ENCODE measurements around the gene LIMA1. TPM values are rescaled to one million over a fixed set of nuclear protein-coding genes. Genes with fewer than 3 reads are reported as not detected.

LIMA1 gene
- total RNA-seq, 4 donors from 2014 or later, result 7.4 to 24.5 (median 8.8) TPM

DNA sequence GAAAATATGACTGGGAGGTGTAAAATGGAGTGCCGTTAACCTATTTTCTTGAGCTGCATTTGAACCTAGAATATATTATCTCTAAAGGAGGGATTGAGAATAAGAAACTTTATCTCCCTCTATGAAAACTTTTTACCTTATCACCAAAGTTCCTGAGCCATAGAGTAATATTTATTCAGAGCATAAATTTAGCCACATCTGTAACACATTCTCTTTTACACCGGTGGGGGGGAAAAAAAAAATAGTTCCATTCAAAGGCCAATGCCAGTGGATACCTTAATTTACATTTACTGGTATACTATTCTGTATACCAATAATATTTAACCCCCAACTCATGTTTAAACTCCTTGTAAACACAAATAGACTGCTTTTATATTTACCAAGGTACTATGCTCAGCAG is 137.9 kb downstream of the LIMA1 start:
- no peaks in the 10 kb centered on the region for H3K27me3 ChIP-seq
- no peak overlapping the region for H3K27ac ChIP-seq
- in situ Hi-C loops (cut with MboI; ENCODE audit: low sequenced_read_pairs in 4 of 4) (no loop called here), intact Hi-C loops (cut with DNase I; ENCODE audit: low total_unique reads) (no loop called here)
- no peaks in the 10 kb centered on the region for H3K9me3 ChIP-seq
- no peak for DNase-seq
- H3K36me3 ChIP-seq, result peaks cover 0 to 18% of the 10 kb centered on the region in 2 donors
- no peak overlapping the region for H3K4me3 ChIP-seq
- ATAC-seq, result no peak
- TF ChIP-seq CTCF (IDR thresholded peaks at IDR 0.05 in 4 of 5, conservative IDR thresholded peaks at IDR 0.05 in 1 of 5), result no peak
- TF ChIP-seq POLR2A (IDR thresholded peaks at IDR 0.05), result no peak
- H3K4me1 ChIP-seq, result peaks cover 5 to 6% of the 10 kb centered on the region in 2 donors

- Histone ChIP-seq H3K36me3 (peaks cover 0 to 25% of the 10 kb centered on the region in 2 donors), H3K4me3 (no peak overlapping the region), H3K9me3 (no peaks in the 10 kb centered on the region), H3K4me1 (no peaks in the 10 kb centered on the region), H3K27ac (no peak overlapping the region), H3K27me3 (no peaks in the 10 kb centered on the region)
- no peak for DNase-seq
- intact Hi-C loops (cut with DNase I; ENCODE audit: low total_unique reads), result no loop called here
- no peak for ATAC-seq
- in situ Hi-C loops (cut with MboI; ENCODE audit: low sequenced_read_pairs in 4 of 4), result no loop called here
- TF ChIP-seq CTCF (IDR thresholded peaks at IDR 0.05 in 4 of 5, conservative IDR thresholded peaks at IDR 0.05 in 1 of 5), result no peak
- TF ChIP-seq POLR2A (IDR thresholded peaks at IDR 0.05), result no peak
These were observed 140.3 kb downstream of the LIMA1 start for GRCh38 chr12:50142993-50143392.

DNA sequence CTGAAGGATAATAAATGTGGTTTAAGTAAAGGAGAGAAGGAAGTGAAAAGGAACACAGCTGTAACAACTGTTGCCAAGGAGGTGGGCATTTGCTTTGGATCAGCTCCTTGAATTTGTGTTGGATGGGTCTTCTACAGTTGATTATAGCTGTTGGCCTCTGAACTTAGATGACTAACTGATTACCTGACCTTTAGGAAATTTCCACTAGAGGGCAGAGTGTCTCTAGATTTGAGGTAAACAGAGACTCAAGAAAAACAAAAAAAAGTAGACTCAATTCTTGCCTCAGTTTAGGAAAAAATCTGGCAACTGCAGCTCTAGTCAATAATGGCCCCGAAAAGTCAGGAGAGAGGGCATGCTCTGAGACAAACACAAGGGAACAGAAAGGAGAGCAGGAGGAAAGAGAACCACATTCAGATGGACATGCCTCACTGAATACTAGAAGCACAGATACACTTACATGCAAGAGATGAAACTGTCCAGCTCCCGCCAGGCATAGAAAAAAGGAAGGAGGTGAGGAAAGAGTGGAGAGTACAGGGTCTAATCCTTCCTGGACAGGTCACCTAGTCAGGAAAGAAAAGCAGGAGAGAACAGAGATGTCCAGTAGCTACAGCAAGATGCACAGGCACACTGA is 150.7 kb downstream of the LIMA1 start:
- in situ Hi-C loops (cut with MboI; ENCODE audit: low sequenced_read_pairs in 4 of 4), result no loop called here
- Histone ChIP-seq H3K9me3 (no peaks in the 10 kb centered on the region), H3K27ac (peak overlapping the region in 1 of 4 donors; percentile 19), H3K36me3 (peaks cover 3 to 75% of the 10 kb centered on the region in 2 donors), H3K4me1 (no peaks in the 10 kb centered on the region), H3K4me3 (no peak overlapping the region), H3K27me3 (no peaks in the 10 kb centered on the region)
- intact Hi-C loops (cut with DNase I; ENCODE audit: low total_unique reads), result no loop called here
- peak in 1 of 2 donors; percentile 45 for ATAC-seq
- no peak for DNase-seq
- TF ChIP-seq CTCF (IDR thresholded peaks at IDR 0.05 in 4 of 5, conservative IDR thresholded peaks at IDR 0.05 in 1 of 5), result peak in 3 of 5 experiments; percentile 40 to 60 (median 41)
- no peak for TF ChIP-seq POLR2A (IDR thresholded peaks at IDR 0.05)

- in situ Hi-C loops (cut with MboI; ENCODE audit: low sequenced_read_pairs in 4 of 4), result no loop called here
- Histone ChIP-seq H3K27me3 (no peaks in the 10 kb centered on the region), H3K36me3 (peaks cover 3 to 63% of the 10 kb centered on the region in 2 donors), H3K27ac (no peak overlapping the region), H3K9me3 (no peaks in the 10 kb centered on the region), H3K4me3 (no peak overlapping the region), H3K4me1 (no peaks in the 10 kb centered on the region)
- TF ChIP-seq CTCF (IDR thresholded peaks at IDR 0.05 in 4 of 5, conservative IDR thresholded peaks at IDR 0.05 in 1 of 5) (no peak), POLR2A (IDR thresholded peaks at IDR 0.05) (no peak)
- intact Hi-C loops (cut with DNase I; ENCODE audit: low total_unique reads), result loop anchor here (5.0 kb wide), 1 partner anchor 38 kb away; the partner anchor contains the start of gene CERS5
- no peak for DNase-seq
- ATAC-seq, result no peak
These were observed 154.0 kb downstream of the LIMA1 start for GRCh38 chr12:50129290-50129689.

Data from gastrocnemius medialis (tissue), 4 donors.